Metanephros (tissue), 2 donors: ENCODE results near the gene RPS6KA5. TPM values are rescaled to one million over a fixed set of nuclear protein-coding genes. Genes with fewer than 3 reads are reported as not detected.

ENCODE experiments used
- small RNA-seq: library from RNA; depleted of rRNA; stranded (forward); fragments of <200 nt; gene quantifications from one replicate; pipeline ENCODE3, GENCODE V24; 2014; ENCODE audit warnings: low replicate concordance
- total RNA-seq: library from RNA; depleted of rRNA; stranded (reverse); fragments of >200 nt; gene quantifications from one replicate; pipeline ENCODE4 v1.2.3, GENCODE V29; 2014

RPS6KA5 gene
- 10.6 TPM for total RNA-seq

GRCh38 chr14:91060351-91061055 is at the start of gene RPS6KA5:
RPS6KA5 (minus strand) TSS chr14:91060641; CDS start chr14:91060434, 207 bp downstream.

GRCh38 chr14:90815822-90816662 is 244.4 kb downstream of the RPS6KA5 start, which contains the start of gene TTC7B:
TTC7B (minus strand) TSS chr14:90816430; CDS start chr14:90816295, 135 bp downstream.

Small RNA genes within 50 kb of the gene (small RNA-seq; reads per million reads assigned to genes)
- gene RNU7-30P, result not detected

Other genes with a start within 250 kb of the RPS6KA5 start
- gene TTC7B, start 244.2 kb downstream of the RPS6KA5 start, total RNA-seq, result 40.8 TPM
- gene DGLUCY, start 53.4 kb upstream of the RPS6KA5 start, total RNA-seq, result 81.0 TPM
- 0.64 TPM for gene GPR68, start 184.1 kb upstream of the RPS6KA5 start, total RNA-seq